Measurements from ENCODE around the gene HSPA8. TPM values are rescaled to one million over a fixed set of nuclear protein-coding genes. Genes with fewer than 3 reads are reported as not detected.

HSPA8 gene
- total RNA-seq, 2 experiments from 2014 or later = 1,029 to 1,909 TPM

DNA sequence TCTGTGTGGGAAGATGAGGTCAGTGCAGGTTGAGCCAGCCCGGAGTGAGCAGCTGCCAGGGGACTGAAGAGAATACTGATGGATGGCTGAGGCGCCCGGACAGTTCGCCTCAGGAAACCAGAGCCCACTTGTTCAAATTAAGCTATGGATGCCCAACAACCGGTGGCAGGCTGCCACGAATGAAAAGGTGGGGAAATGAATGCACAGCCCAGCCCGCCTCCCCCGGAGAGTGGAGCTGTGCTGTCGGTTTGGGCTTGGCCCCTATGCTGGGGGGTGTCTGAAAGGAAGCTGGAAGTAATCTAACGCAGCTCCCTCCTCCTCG lies 21.9 kb downstream of the HSPA8 start:
- no peaks in the 10 kb centered on the region for H3K36me3 ChIP-seq (ENCODE audit: insufficient read depth, low read length)
- H3K4me3 ChIP-seq (ENCODE audit: low read depth, low read length, poor library complexity, severe bottlenecking) = no peak overlapping the region
- ChIA-PET POLR2A (no interaction called here), CTCF (ENCODE audit: unreplicated experiment) (no interaction called here)
- H3K4me1 ChIP-seq (ENCODE audit: insufficient read depth, low read length, poor library complexity, severe bottlenecking) = no peaks in the 10 kb centered on the region
- H3K9me3 ChIP-seq (ENCODE audit: low read length) = no peaks in the 10 kb centered on the region
- BruUV-seq (replicated peaks) = no TSS peak
- H4K20me1 ChIP-seq (ENCODE audit: insufficient read depth, low read length) = no peaks in the 10 kb centered on the region
- H3K27ac ChIP-seq (ENCODE audit: low read depth, low read length, poor library complexity, severe bottlenecking) = no peak overlapping the region
- no peaks in the 10 kb centered on the region for H3K79me2 ChIP-seq (ENCODE audit: insufficient read depth, low read depth, low read length)
- TF ChIP-seq EZH2phosphoT487 (IDR thresholded peaks at IDR 0.05; ENCODE audit: borderline replicate concordance, low read depth, low read length) (no peak), CTCF (conservative IDR thresholded peaks at IDR 0.05; ENCODE audit: low read length) (no peak)
- no peaks in the 10 kb centered on the region for H3K9me2 ChIP-seq (ENCODE audit: insufficient read depth, low read length)
- DNase-seq (ENCODE audit: low spot score) = no peak
- no peak overlapping the region for H2AFZ ChIP-seq (ENCODE audit: low read length)
- intact Hi-C loops (cut with micrococcal nuclease; ENCODE audit: unreplicated experiment) = no loop called here
- no peak overlapping the region for H3K4me2 ChIP-seq (ENCODE audit: low read length)

DNA sequence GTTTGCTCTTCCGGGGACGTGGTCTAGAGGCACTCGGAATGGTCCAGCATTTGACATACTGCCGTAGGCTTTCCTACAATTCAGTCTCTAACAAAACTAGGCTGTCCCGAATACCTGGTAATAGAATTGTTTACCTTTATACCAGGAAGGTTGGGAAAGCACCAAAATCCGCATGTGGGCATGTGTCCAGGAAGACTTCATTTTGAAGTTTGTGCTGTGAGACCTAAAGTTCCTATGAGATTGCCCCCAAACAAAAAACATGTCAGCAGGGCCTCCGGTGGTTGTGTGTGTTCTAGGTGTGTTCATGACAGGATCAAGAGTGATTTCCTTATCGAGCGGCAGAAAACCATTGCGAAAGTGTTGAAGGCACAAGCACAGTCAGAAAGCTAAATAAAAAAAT lies 26.1 kb downstream of the HSPA8 start:
- H2AFZ ChIP-seq (ENCODE audit: low read length) = no peak overlapping the region
- no peaks in the 10 kb centered on the region for H3K9me2 ChIP-seq (ENCODE audit: insufficient read depth, low read length)
- DNase-seq (ENCODE audit: low spot score) = no peak
- H3K9me3 ChIP-seq (ENCODE audit: low read length) = no peaks in the 10 kb centered on the region
- POLR2A ChIA-PET = no interaction called here
- intact Hi-C loops (cut with micrococcal nuclease; ENCODE audit: unreplicated experiment) = no loop called here
- H3K79me2 ChIP-seq (ENCODE audit: insufficient read depth, low read depth, low read length) = no peaks in the 10 kb centered on the region
- H3K4me1 ChIP-seq (ENCODE audit: insufficient read depth, low read length, poor library complexity, severe bottlenecking) = no peaks in the 10 kb centered on the region
- CTCF ChIA-PET (ENCODE audit: unreplicated experiment) = no interaction called here
- H3K4me3 ChIP-seq (ENCODE audit: low read depth, low read length, poor library complexity, severe bottlenecking) = no peak overlapping the region
- no peak overlapping the region for H3K27ac ChIP-seq (ENCODE audit: low read depth, low read length, poor library complexity, severe bottlenecking)
- H3K4me2 ChIP-seq (ENCODE audit: low read length) = no peak overlapping the region
- no peaks in the 10 kb centered on the region for H3K36me3 ChIP-seq (ENCODE audit: insufficient read depth, low read length)
- no peak for TF ChIP-seq CTCF (conservative IDR thresholded peaks at IDR 0.05; ENCODE audit: low read length)
- no peak for TF ChIP-seq EZH2phosphoT487 (IDR thresholded peaks at IDR 0.05; ENCODE audit: borderline replicate concordance, low read depth, low read length)
- no TSS peak for BruUV-seq (replicated peaks)
- no peaks in the 10 kb centered on the region for H4K20me1 ChIP-seq (ENCODE audit: insufficient read depth, low read length)

DNA sequence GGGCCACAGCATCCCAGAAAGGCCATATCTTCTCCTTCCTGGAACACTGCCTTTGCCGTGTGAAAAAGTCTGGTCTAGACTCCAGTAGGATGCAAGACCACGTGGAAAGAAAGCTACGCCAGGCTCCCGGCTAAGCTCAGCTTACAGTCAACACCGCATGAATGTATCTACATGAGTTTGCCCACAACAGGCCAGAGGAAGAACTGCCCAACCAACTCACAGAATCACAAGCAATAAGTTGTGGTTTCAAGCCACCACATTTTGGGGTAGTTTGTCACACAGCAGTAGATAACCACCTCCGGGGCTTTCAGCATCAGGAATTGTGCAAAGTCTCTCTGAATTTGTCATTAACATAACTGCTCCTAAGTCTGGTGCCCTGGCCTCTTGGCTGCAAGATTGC lies 27.3 kb downstream of the HSPA8 start:
- Histone ChIP-seq H3K4me3 (ENCODE audit: low read depth, low read length, poor library complexity, severe bottlenecking) (no peak overlapping the region), H3K36me3 (ENCODE audit: insufficient read depth, low read length) (no peaks in the 10 kb centered on the region), H3K4me2 (ENCODE audit: low read length) (no peak overlapping the region), H2AFZ (ENCODE audit: low read length) (no peak overlapping the region), H3K4me1 (ENCODE audit: insufficient read depth, low read length, poor library complexity, severe bottlenecking) (no peaks in the 10 kb centered on the region), H3K9me3 (ENCODE audit: low read length) (no peaks in the 10 kb centered on the region), H3K79me2 (ENCODE audit: insufficient read depth, low read depth, low read length) (no peaks in the 10 kb centered on the region), H4K20me1 (ENCODE audit: insufficient read depth, low read length) (no peaks in the 10 kb centered on the region), H3K9me2 (ENCODE audit: insufficient read depth, low read length) (no peaks in the 10 kb centered on the region), H3K27ac (ENCODE audit: low read depth, low read length, poor library complexity, severe bottlenecking) (no peak overlapping the region)
- POLR2A ChIA-PET = interaction anchor here (0.6 kb wide), 1 partner anchor 1753 kb away, joined by 3 read pairs; no protein-coding TSS in a partner anchor
- no TSS peak for BruUV-seq (replicated peaks)
- no peak for DNase-seq (ENCODE audit: low spot score)
- no peak for TF ChIP-seq EZH2phosphoT487 (IDR thresholded peaks at IDR 0.05; ENCODE audit: borderline replicate concordance, low read depth, low read length)
- TF ChIP-seq CTCF (conservative IDR thresholded peaks at IDR 0.05; ENCODE audit: low read length) = no peak
- CTCF ChIA-PET (ENCODE audit: unreplicated experiment) = no interaction called here
- intact Hi-C loops (cut with micrococcal nuclease; ENCODE audit: unreplicated experiment) = no loop called here

Data from OCI-LY7 (cell line).